HG03469 (cell line): Measurements from ENCODE around the gene FGF12.

Experiments used
- ATAC-seq: cut with Tn5 transposase; IDR thresholded peaks from one replicate; pipeline ENCODE4 v1.9.1; 2021; ENCODE audit warnings: mild to moderate bottlenecking, moderate library complexity, moderate number of reproducible peaks; ENCODE audit not compliant: unreplicated experiment

The FGF12 gene

GRCh38 chr3:192365571-192365970 lies 361.8 kb downstream of the FGF12 start:
- no peak for ATAC-seq

GRCh38 chr3:192364316-192364715 lies 363.0 kb downstream of the FGF12 start:
- no peak for ATAC-seq

- ATAC-seq: no peak
These were observed 372.7 kb downstream of the FGF12 start for GRCh38 chr3:192354687-192355086.

GRCh38 chr3:192352142-192352541 lies 375.2 kb downstream of the FGF12 start:
- ATAC-seq: no peak

- ATAC-seq: no peak
These were observed 375.9 kb downstream of the FGF12 start for GRCh38 chr3:192351441-192351840.

- ATAC-seq: no peak
These were observed 387.3 kb downstream of the FGF12 start for GRCh38 chr3:192340031-192340430.

- no peak for ATAC-seq
These were observed 388.1 kb downstream of the FGF12 start for GRCh38 chr3:192339214-192339613.

- no peak for ATAC-seq
These were observed 391.1 kb downstream of the FGF12 start for GRCh38 chr3:192336286-192336685.

- ATAC-seq: no peak
These were observed 394.7 kb downstream of the FGF12 start for GRCh38 chr3:192332386-192333291.

- peak; percentile 44 for ATAC-seq
These were observed 395.5 kb downstream of the FGF12 start for GRCh38 chr3:192331749-192332385.

- no peak for ATAC-seq
These were observed 400.7 kb downstream of the FGF12 start for GRCh38 chr3:192326656-192327055.

GRCh38 chr3:192317564-192317963 lies 409.8 kb downstream of the FGF12 start:
- no peak for ATAC-seq

GRCh38 chr3:192313605-192314004 lies 413.7 kb downstream of the FGF12 start:
- ATAC-seq: no peak

GRCh38 chr3:192307631-192308030 lies 419.7 kb downstream of the FGF12 start:
- ATAC-seq: no peak

GRCh38 chr3:192303235-192303634 lies 424.1 kb downstream of the FGF12 start:
- no peak for ATAC-seq

- no peak for ATAC-seq
These were observed 424.6 kb downstream of the FGF12 start for GRCh38 chr3:192302721-192303120.

GRCh38 chr3:192299921-192300320 lies 427.4 kb downstream of the FGF12 start:
- no peak for ATAC-seq

GRCh38 chr3:192296845-192297244 lies 430.5 kb downstream of the FGF12 start:
- no peak for ATAC-seq

GRCh38 chr3:192284443-192285072 lies 442.8 kb downstream of the FGF12 start:
- ATAC-seq: no peak

- ATAC-seq: no peak
These were observed 446.0 kb downstream of the FGF12 start for GRCh38 chr3:192281207-192281880.

GRCh38 chr3:192279664-192280063 lies 447.7 kb downstream of the FGF12 start:
- ATAC-seq: no peak
